ENCODE data around the gene FNDC8.
"Not testable (repeated sequence)": the region's sequence is repeated elsewhere in the genome, so short reads cannot be mapped to it uniquely, and the experiment has no call there.

FNDC8 gene

DNA sequence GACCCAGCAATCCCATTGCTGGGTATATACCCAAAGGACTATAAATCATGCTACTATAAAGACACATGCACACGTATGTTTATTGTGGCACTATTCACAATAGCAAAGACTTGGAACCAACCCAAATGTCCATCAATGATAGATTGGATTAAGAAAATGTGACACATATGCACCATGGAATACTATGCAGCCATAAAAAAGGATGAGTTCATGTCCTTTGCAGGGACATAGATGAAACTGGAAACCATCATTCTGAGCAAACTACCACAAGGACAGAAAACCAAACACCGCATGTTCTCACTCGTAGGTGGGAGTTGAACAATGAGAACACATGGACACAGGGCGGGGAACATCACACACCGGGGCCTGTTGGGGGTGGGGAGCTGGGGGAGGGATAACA is 58.0 kb downstream of the FNDC8 start:
- not testable (repeated sequence) for H3K27me3 ChIP-seq (ENCODE audit: control insufficient read depth, insufficient read depth, low read length); H3K9ac ChIP-seq (ENCODE audit: low read length); H3K9me3 ChIP-seq (ENCODE audit: control insufficient read depth, low read depth, low read length); H3K4me3 ChIP-seq (ENCODE audit: low read length); H3K4me1 ChIP-seq (ENCODE audit: control insufficient read depth, low read depth, low read length); H3K27ac ChIP-seq (ENCODE audit: low read length); H3K36me3 ChIP-seq (ENCODE audit: control insufficient read depth, low read depth, low read length)
